ENCODE results near the gene CMYA5. TPM values are rescaled to one million over a fixed set of nuclear protein-coding genes. Genes with fewer than 3 reads are reported as not detected.
"Not testable (repeated sequence)": the region's sequence is repeated elsewhere in the genome, so short reads cannot be mapped to it uniquely, and the experiment has no call there.

The CMYA5 gene
- total RNA-seq, 1 donor from 2014 or later, result 1.3 TPM

GRCh38 chr5:79702606-79703380 is 13.2 kb downstream of the CMYA5 start:
- ATAC-seq, result peak; percentile 88
- no peak for DNase-seq (ENCODE audit: low spot score)

- ATAC-seq (no peak), DNase-seq (ENCODE audit: low spot score) (no peak)
These were observed 13.7 kb downstream of the CMYA5 start for GRCh38 chr5:79703381-79703645.

- ATAC-seq, result no peak
- DNase-seq (ENCODE audit: low spot score), result no peak
These were observed 14.9 kb downstream of the CMYA5 start for GRCh38 chr5:79704553-79704952.

GRCh38 chr5:79705632-79706031 is 16.0 kb downstream of the CMYA5 start:
- DNase-seq (ENCODE audit: low spot score) (no peak), ATAC-seq (no peak)

GRCh38 chr5:79706317-79706716 is 16.7 kb downstream of the CMYA5 start:
- not testable (repeated sequence) for ATAC-seq; DNase-seq (ENCODE audit: low spot score)

- no peak for ATAC-seq
- no peak for DNase-seq (ENCODE audit: low spot score)
These were observed 17.9 kb downstream of the CMYA5 start for GRCh38 chr5:79707535-79707934.

- ATAC-seq, result no peak
- no peak for DNase-seq (ENCODE audit: low spot score)
These were observed 23.1 kb downstream of the CMYA5 start for GRCh38 chr5:79712741-79713140.

GRCh38 chr5:79713727-79714126 is 24.1 kb downstream of the CMYA5 start:
- DNase-seq (ENCODE audit: low spot score), result no peak
- no peak for ATAC-seq

- DNase-seq (ENCODE audit: low spot score) (no peak), ATAC-seq (no peak)
These were observed 27.2 kb downstream of the CMYA5 start for GRCh38 chr5:79716839-79717238.

- ATAC-seq (no peak), DNase-seq (ENCODE audit: low spot score) (no peak)
These were observed 30.5 kb downstream of the CMYA5 start for GRCh38 chr5:79720096-79720495.

- no peak for DNase-seq (ENCODE audit: low spot score)
- ATAC-seq, result no peak
These were observed 38.1 kb downstream of the CMYA5 start for GRCh38 chr5:79727451-79728355.

- ATAC-seq (no peak), DNase-seq (ENCODE audit: low spot score) (no peak)
These were observed 38.8 kb downstream of the CMYA5 start for GRCh38 chr5:79728396-79728795.

GRCh38 chr5:79729679-79730078 is 40.0 kb downstream of the CMYA5 start:
- no peak for DNase-seq (ENCODE audit: low spot score)
- ATAC-seq, result no peak

GRCh38 chr5:79730564-79730963 is 40.9 kb downstream of the CMYA5 start:
- ATAC-seq (no peak), DNase-seq (ENCODE audit: low spot score) (no peak)

GRCh38 chr5:79731775-79732174 is 42.1 kb downstream of the CMYA5 start:
- ATAC-seq (no peak), DNase-seq (ENCODE audit: low spot score) (no peak)

- DNase-seq (ENCODE audit: low spot score) (no peak), ATAC-seq (no peak)
These were observed 47.2 kb downstream of the CMYA5 start for GRCh38 chr5:79736528-79737514.

GRCh38 chr5:79738349-79738748 is 48.7 kb downstream of the CMYA5 start:
- ATAC-seq (no peak), DNase-seq (ENCODE audit: low spot score) (no peak)

- ATAC-seq (peak; percentile 87), DNase-seq (ENCODE audit: low spot score) (no peak)
These were observed 53.0 kb downstream of the CMYA5 start for GRCh38 chr5:79742549-79743136.

- peak; percentile 25 for ATAC-seq
These were observed 54.4 kb downstream of the CMYA5 start for GRCh38 chr5:79743846-79744605.

GRCh38 chr5:79745255-79745654 is 55.6 kb downstream of the CMYA5 start:
- ATAC-seq (no peak), DNase-seq (ENCODE audit: low spot score) (no peak)

More at GRCh38 chr5:79743846-79744605, 54.4 kb downstream of the CMYA5 start:
- DNase-seq (ENCODE audit: low spot score), result no peak
